Psoas muscle (tissue), 8 donors: ENCODE data around the gene CCDC175. TPM values are rescaled to one million over a fixed set of nuclear protein-coding genes. Genes with fewer than 3 reads are reported as not detected.

Experiments used
- ATAC-seq, 4 donors: fragments of 200-7000 bp; cut with Tn5 transposase; one replicate each; pipeline ENCODE4 v1.9.1; 2020; ENCODE audit warnings: moderate library complexity in 3 of 4, mild to moderate bottlenecking in 2 of 4
- DNase-seq, 2 donors: peaks; one replicate each; pipeline ENCODE4 v3.0.0-alpha.2; 2020
- H3K27ac ChIP-seq: fragments of 200-600 bp; one replicate; pipeline ENCODE4 v1.8.0; 2022
- H3K27me3 ChIP-seq, 3 donors: fragments of 200-600 bp in 1 of 3; one replicate each; pipeline versions ENCODE4 v1.6.1 to v1.8.0; 2013 to 2022; ENCODE audit warnings: low read length in 2 of 3, mild to moderate bottlenecking in 2 of 3, moderate library complexity in 1 of 3; ENCODE audit not compliant: insufficient read depth in 3 of 3
- H3K36me3 ChIP-seq, 2 donors: fragments of 200-600 bp in 1 of 2; one replicate each; pipeline versions ENCODE4 v1.6.1 to v1.8.0; 2013 to 2022; ENCODE audit warnings: low read depth in 1 of 2, mild to moderate bottlenecking in 1 of 2, moderate library complexity in 1 of 2; ENCODE audit not compliant: insufficient read depth in 1 of 2
- H3K4me1 ChIP-seq: fragments of 200-600 bp; one replicate; pipeline ENCODE4 v1.8.0; 2022
- H3K4me3 ChIP-seq: fragments of 200-600 bp; one replicate; pipeline ENCODE4 v1.8.0; 2022; ENCODE audit warnings: mild to moderate bottlenecking
- H3K9me3 ChIP-seq: fragments of 200-600 bp; one replicate; pipeline ENCODE4 v1.8.0; 2022
- WGBS, 3 donors: extraction: QIAGEN DNeasy Blood & Tissue Kit; methylation state at CpG; one replicate each; pipeline versions ENCODE4 v1.1.6 to v1.1.7; 2013; 5-methylcytosine and 5-hydroxymethylcytosine counted together
- intact Hi-C, 2 donors: fragments of 100-400 bp; cut with DNase I; formaldehyde crosslinking; loops; one replicate each; pipeline versions ENCODE4 v1.11.0 to v1.14.2; 2022
- polyA plus RNA-seq, 3 donors: library from polyadenylated mRNA; stranded (reverse); fragments of 200-250 nt; gene quantifications; one replicate each; pipeline ENCODE4 v1.2.3, GENCODE V29; 2013
- total RNA-seq, 4 donors: library from RNA; stranded (reverse); fragmentation: NEBNext Ultra II Directional in 2 of 4; extraction: Animal tissue kit (Norgen Biotek cat#: 25700) in 2 of 4; gene quantifications; one replicate each; pipeline versions ENCODE4 v1.2.1 to v1.2.4, GENCODE V29; 2021 to 2023
- TF ChIP-seq, protein P1 (sequence below): fragments of 200-600 bp; IDR thresholded peaks from one replicate; pipeline ENCODE4 v1.8.0; 2022; ENCODE audit warnings: antibody characterized with exemption
- donor health status: healthy with polysubstance abuse.
- donor health status: DM: no; HTN: no; CAD: no; lungs with moderate emphysema.
- donor health status: Bipolar disorder and iron deficiency.
- donor health status: healthy.
- donor health status: DM: yes; HTN: yes; CAD: no.
- donor health status: DM: no; HTN: no; CAD: no.
- donor health status: DM: no; HTN: no; CAD: no.
- donor health status: DM: yes; HTN: yes; CAD: no.

CCDC175 gene
- total and polyA plus RNA-seq, 7 donors = not detected

DNA sequence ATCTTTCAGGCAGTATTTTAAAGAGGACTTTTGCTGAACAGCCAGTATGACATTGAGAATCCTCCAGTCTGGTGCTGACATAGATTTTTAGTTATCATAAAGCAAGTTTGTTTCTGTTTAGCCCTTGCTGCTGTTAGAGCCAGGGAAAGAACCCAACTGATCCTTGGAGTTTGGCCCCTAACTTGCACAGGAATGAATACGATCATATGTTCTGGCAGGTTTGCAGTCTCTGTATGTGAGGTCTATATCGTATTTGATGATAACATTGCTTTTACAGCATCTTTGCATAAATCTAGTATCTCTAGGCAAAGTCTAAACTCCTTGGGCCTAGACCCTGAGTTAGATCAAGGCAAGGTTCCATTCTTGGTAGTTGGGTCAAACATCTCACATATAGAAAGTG is 4.3 kb upstream of the CCDC175 start:
- DNase-seq (no peak), ATAC-seq (no peak)
- Histone ChIP-seq H3K27me3 (no peaks in the 10 kb centered on the region), H3K27ac (no peak overlapping the region), H3K36me3 (no peaks in the 10 kb centered on the region), H3K4me1 (no peaks in the 10 kb centered on the region), H3K4me3 (no peak overlapping the region), H3K9me3 (no peaks in the 10 kb centered on the region)
- TF ChIP-seq, protein P1, sequence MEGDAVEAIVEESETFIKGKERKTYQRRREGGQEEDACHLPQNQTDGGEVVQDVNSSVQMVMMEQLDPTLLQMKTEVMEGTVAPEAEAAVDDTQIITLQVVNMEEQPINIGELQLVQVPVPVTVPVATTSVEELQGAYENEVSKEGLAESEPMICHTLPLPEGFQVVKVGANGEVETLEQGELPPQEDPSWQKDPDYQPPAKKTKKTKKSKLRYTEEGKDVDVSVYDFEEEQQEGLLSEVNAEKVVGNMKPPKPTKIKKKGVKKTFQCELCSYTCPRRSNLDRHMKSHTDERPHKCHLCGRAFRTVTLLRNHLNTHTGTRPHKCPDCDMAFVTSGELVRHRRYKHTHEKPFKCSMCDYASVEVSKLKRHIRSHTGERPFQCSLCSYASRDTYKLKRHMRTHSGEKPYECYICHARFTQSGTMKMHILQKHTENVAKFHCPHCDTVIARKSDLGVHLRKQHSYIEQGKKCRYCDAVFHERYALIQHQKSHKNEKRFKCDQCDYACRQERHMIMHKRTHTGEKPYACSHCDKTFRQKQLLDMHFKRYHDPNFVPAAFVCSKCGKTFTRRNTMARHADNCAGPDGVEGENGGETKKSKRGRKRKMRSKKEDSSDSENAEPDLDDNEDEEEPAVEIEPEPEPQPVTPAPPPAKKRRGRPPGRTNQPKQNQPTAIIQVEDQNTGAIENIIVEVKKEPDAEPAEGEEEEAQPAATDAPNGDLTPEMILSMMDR = no peak
- intact Hi-C loops = no loop called here
- WGBS, 3 donors = 88 to 91% (median 90%) methylated on average over 2 of the region's 2 CpGs

DNA sequence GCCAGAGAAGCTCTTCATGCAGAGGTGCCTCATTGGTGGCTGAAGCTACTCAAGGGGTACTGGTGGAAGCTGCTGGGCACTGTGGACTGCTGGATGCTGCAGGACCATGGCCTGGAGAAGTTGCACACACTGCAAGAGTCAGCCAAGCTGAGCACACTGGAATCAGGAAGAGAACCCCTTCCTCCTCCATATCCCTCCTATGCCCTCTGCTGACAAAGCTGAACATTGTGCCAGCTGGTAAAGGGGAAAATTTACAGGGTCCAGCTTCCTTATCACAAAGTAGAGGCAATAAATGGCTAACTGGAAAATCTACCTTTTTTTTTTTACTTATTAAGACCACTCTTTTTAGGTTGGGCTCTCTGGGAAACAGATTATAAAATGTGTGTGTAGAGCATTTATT is 6.5 kb downstream of the CCDC175 start:
- no peak overlapping the region for H3K27ac ChIP-seq
- no peaks in the 10 kb centered on the region for H3K9me3 ChIP-seq
- TF ChIP-seq, protein P1 = no peak
- DNase-seq (no peak), ATAC-seq (no peak)
- intact Hi-C loops = no loop called here
- H3K36me3 ChIP-seq = no peaks in the 10 kb centered on the region
- no peaks in the 10 kb centered on the region for H3K4me1 ChIP-seq
- no peak overlapping the region for H3K4me3 ChIP-seq
- H3K27me3 ChIP-seq = peaks cover 0 to 3% (median 0%) of the 10 kb centered on the region in 3 donors

DNA sequence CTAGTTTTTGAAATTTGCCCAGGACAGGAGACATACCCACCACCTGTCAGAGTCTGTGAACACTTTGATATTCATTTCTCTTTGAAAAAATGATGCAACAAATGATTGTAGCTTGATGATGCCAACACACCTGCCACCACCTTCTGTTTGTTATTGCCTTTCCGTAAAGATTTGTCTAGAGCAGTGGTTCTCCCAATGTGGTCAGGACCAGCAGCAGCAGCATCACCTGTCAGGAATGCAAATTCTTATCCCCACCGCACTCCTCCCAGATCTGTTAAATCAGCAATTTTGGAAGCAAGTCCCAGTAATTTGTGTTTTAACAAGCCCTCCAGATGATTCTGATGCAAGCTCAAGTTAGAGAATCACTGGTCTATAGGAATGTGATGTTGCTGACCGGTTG is 9.9 kb downstream of the CCDC175 start:
- H3K27ac ChIP-seq = no peak overlapping the region
- H3K36me3 ChIP-seq = no peaks in the 10 kb centered on the region
- peaks cover 0 to 3% (median 0%) of the 10 kb centered on the region in 3 donors for H3K27me3 ChIP-seq
- TF ChIP-seq, protein P1 = no peak
- ATAC-seq = no peak
- H3K4me3 ChIP-seq = no peak overlapping the region
- no peak for DNase-seq
- no peaks in the 10 kb centered on the region for H3K9me3 ChIP-seq
- H3K4me1 ChIP-seq = no peaks in the 10 kb centered on the region
- WGBS, 3 donors = 70 to 79% (median 76%) methylated on average over 3 of the region's 3 CpGs
- intact Hi-C loops = no loop called here

DNA sequence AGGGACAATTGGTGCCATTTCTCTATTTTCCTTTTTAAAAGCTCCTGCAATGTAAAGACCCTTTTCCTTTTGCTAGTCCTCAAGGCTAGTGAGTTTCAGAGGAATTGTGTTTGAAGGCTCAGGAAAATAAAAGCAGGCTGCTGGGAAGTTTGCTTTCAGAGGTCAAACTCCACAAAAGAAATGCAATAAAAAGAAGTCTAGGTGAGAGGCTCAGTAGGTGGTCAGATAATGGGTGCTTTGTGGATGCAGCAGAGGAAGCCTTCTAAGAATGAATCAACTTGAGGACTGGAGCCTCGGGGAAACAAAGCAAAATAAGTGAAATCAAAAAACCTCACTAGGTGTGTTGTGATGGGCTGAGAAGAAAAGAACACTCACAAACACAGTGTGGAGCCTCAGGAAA is 10.3 kb downstream of the CCDC175 start:
- ATAC-seq (no peak), DNase-seq (no peak)
- Histone ChIP-seq H3K4me1 (no peaks in the 10 kb centered on the region), H3K27me3 (peaks cover 0 to 3% (median 0%) of the 10 kb centered on the region in 3 donors), H3K4me3 (no peak overlapping the region), H3K36me3 (no peaks in the 10 kb centered on the region), H3K9me3 (no peaks in the 10 kb centered on the region), H3K27ac (no peak overlapping the region)
- intact Hi-C loops = no loop called here
- 42 to 50% (median 46%) methylated on average over 1 of the region's 1 CpG for WGBS, 3 donors
- TF ChIP-seq, protein P1 = no peak

DNA sequence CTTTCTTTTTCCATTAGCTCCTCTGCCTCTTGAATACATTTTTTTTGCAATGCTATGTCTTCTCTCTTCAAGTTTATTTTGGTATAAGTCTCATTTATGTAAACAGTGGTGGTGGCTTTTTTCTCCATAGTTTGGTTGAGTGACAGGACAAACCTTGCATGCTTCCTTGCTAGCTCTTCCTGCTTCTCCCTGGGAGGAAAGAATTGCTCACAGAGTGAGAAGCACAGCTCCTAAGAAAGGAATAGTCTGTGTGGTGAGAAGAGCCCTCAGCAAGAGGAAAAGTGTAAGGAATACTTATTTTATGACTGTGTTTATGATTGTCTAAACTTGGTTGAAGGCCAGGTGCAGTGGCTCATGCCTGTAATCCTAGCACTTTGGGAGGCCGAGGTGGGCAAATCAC is 11.5 kb downstream of the CCDC175 start:
- Histone ChIP-seq H3K4me3 (no peak overlapping the region), H3K36me3 (no peaks in the 10 kb centered on the region), H3K9me3 (no peaks in the 10 kb centered on the region), H3K4me1 (no peaks in the 10 kb centered on the region), H3K27ac (no peak overlapping the region), H3K27me3 (peaks cover 0 to 3% (median 0%) of the 10 kb centered on the region in 3 donors)
- TF ChIP-seq, protein P1 = no peak
- ATAC-seq (no peak), DNase-seq (no peak)
- intact Hi-C loops = no loop called here
- 35 to 53% (median 47%) methylated on average over 1 of the region's 1 CpG for WGBS, 3 donors
